A673 (cell line): Measurements from ENCODE around the gene EFTUD2. TPM values are rescaled to one million over a fixed set of nuclear protein-coding genes. Genes with fewer than 3 reads are reported as not detected.

Experiments used
- BruUV-seq: library from RNA; stranded (reverse); fragments of 400-500 nt; replicated peaks from 2 replicates; lab custom pipeline; 2021; lab: Mats Ljungman, UMichigan
- CTCF ChIA-PET: fragments of 300-600 bp; sonication (Branson Sonifier 250); formaldehyde crosslinking; loops from one replicate; lab custom pipeline; 2022; ENCODE audit warnings: antibody characterized with exemption; lab: Charles Lee
- POLR2A ChIA-PET: fragments of 300-600 bp; sonication (Branson Sonifier 250); formaldehyde crosslinking; loops from one replicate; lab custom pipeline; 2022; ENCODE audit warnings: antibody characterized with exemption; ENCODE audit not compliant: low non-redundant PET; lab: Charles Lee
- DNase-seq: peaks from one replicate; pipeline ENCODE4 v3.0.0-alpha.2; 2015; ENCODE audit warnings: low spot score
- H3K27ac ChIP-seq: fragments of 200-600 bp; sonication (generic); 2 replicates; pipeline ENCODE4 v1.5.1; 2016; ENCODE audit warnings: mixed run types, low read depth, mild to moderate bottlenecking, mixed read lengths, antibody characterized with exemption, low read length; ENCODE audit not compliant: poor library complexity, severe bottlenecking
- H3K27me3 ChIP-seq: fragments of 200-600 bp; sonication (generic); replicated peaks from 2 replicates; pipeline ENCODE4 v1.6.1; 2017; ENCODE audit warnings: mixed run types, low read depth, mild to moderate bottlenecking, mixed read lengths, antibody characterized with exemption, low read length; ENCODE audit not compliant: insufficient read depth, poor library complexity
- H3K36me3 ChIP-seq: fragments of 200-600 bp; sonication (generic); 2 replicates; pipeline ENCODE4 v1.6.1; 2016; ENCODE audit warnings: mixed run types, mild to moderate bottlenecking, mixed read lengths, antibody characterized with exemption, low read length; ENCODE audit not compliant: insufficient read depth, poor library complexity, severe bottlenecking
- H3K4me1 ChIP-seq: fragments of 200-600 bp; sonication (generic); 2 replicates; pipeline ENCODE4 v1.6.1; 2017; ENCODE audit warnings: mixed run types, mild to moderate bottlenecking, mixed read lengths, antibody characterized with exemption, low read length; ENCODE audit not compliant: insufficient read depth, poor library complexity, severe bottlenecking
- H3K4me3 ChIP-seq: fragments of 200-600 bp; sonication (generic); 2 replicates; pipeline ENCODE4 v1.5.1; 2016; ENCODE audit warnings: low read depth, mixed run types, mild to moderate bottlenecking, mixed read lengths, low read length; ENCODE audit not compliant: poor library complexity, severe bottlenecking
- H3K9me3 ChIP-seq: fragments of 200-600 bp; sonication (generic); 2 replicates; pipeline ENCODE4 v1.6.1; 2016; ENCODE audit warnings: mixed run types, low read depth, mild to moderate bottlenecking, mixed read lengths, antibody characterized with exemption, low read length; ENCODE audit not compliant: poor library complexity, severe bottlenecking
- EZH2 ChIP-seq: fragments of 200-600 bp; sonication (generic); IDR thresholded peaks from 2 replicates; pipeline ENCODE4 v1.6.1; 2017; ENCODE audit warnings: borderline replicate concordance, low read depth, mild to moderate bottlenecking, mixed read lengths, antibody characterized with exemption, low read length; ENCODE audit not compliant: poor library complexity, severe bottlenecking
- intact Hi-C: fragments of 100-400 bp; cut with micrococcal nuclease; formaldehyde crosslinking; loops from one replicate; pipeline ENCODE4 v1.10.0; 2022; ENCODE audit not compliant: unreplicated experiment
- total RNA-seq: library from RNA; stranded (reverse); gene quantifications from 2 replicates; pipeline ENCODE4 v1.2.3, GENCODE V29; 2021
- TF ChIP-seq, protein P1 (sequence below): fragments of 300-800, 200-600 bp; sonication (generic); conservative IDR thresholded peaks from 2 replicates; pipeline ENCODE4 v1.5.1; 2017; ENCODE audit warnings: low read depth, mild to moderate bottlenecking, antibody characterized with exemption, low read length, moderate library complexity, mixed read lengths

EFTUD2 gene
- total RNA-seq, 1 experiment from 2014 or later, result 144 TPM

DNA sequence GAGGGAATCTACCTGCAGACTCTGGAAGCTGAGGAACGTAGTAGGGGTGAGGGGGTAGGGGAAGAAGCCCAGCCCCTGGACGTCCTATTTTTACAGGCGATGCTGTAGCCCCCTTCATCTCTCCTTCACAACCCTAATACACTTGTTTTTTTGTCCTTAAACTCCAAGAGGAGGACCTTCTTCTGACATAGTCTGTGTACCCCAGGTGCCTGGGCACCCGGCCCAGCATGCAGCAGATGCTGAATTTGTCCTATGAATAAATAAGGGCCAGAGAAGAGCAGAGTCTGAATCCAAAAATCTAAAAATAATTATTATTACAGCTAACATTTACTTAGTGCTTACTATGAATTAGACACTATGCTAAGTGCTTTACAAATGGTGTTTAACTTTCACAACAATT is 43.2 kb upstream of the EFTUD2 start:
- intact Hi-C loops, result no loop called here
- no peak overlapping the region for H3K4me3 ChIP-seq
- H3K36me3 ChIP-seq, result peaks cover 23% of the 10 kb centered on the region
- H3K9me3 ChIP-seq, result no peaks in the 10 kb centered on the region
- ChIA-PET POLR2A (no interaction called here), CTCF (no interaction called here)
- no TSS peak for BruUV-seq
- H3K4me1 ChIP-seq, result no peaks in the 10 kb centered on the region
- H3K27ac ChIP-seq, result no peak overlapping the region
- no peaks in the 10 kb centered on the region for H3K27me3 ChIP-seq
- no peak for DNase-seq
- TF ChIP-seq, protein P1, sequence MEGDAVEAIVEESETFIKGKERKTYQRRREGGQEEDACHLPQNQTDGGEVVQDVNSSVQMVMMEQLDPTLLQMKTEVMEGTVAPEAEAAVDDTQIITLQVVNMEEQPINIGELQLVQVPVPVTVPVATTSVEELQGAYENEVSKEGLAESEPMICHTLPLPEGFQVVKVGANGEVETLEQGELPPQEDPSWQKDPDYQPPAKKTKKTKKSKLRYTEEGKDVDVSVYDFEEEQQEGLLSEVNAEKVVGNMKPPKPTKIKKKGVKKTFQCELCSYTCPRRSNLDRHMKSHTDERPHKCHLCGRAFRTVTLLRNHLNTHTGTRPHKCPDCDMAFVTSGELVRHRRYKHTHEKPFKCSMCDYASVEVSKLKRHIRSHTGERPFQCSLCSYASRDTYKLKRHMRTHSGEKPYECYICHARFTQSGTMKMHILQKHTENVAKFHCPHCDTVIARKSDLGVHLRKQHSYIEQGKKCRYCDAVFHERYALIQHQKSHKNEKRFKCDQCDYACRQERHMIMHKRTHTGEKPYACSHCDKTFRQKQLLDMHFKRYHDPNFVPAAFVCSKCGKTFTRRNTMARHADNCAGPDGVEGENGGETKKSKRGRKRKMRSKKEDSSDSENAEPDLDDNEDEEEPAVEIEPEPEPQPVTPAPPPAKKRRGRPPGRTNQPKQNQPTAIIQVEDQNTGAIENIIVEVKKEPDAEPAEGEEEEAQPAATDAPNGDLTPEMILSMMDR, result no peak
- TF ChIP-seq EZH2, result no peak

DNA sequence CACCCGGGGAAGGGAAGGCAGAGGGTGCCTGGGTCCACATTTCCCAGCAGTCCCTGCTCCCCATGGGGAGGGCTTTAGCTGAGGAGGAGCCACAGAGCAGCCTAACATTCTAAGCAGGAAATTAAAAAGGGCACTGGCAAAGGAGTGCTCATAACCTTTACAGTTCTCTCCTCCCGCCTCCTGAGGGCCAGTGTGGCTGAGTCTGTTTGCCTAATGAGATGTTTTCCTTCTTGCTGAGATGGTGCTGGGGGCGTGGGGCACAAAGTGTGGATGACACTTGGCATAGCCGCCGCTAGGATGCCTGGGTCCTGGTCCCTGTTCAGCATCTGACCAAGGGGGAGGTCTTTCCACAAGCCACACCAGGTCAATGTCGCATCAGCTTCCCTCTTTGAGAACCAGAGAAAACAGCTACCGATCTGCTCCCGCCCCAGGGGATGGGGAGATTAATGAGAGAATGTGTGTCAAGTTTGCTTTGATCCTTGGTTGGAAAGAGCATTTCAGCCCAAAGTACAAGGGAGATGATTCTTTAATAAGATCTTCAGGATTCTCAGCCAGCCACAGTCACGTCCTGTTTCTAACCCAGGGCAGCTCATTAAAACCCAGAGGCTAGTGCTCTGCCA is 42.6 kb upstream of the EFTUD2 start:
- no peak for TF ChIP-seq EZH2
- TF ChIP-seq, protein P1, result no peak
- Histone ChIP-seq H3K27me3 (no peaks in the 10 kb centered on the region), H3K27ac (no peak overlapping the region), H3K36me3 (peaks cover 24% of the 10 kb centered on the region), H3K9me3 (no peaks in the 10 kb centered on the region), H3K4me1 (no peaks in the 10 kb centered on the region), H3K4me3 (no peak overlapping the region)
- no TSS peak for BruUV-seq
- ChIA-PET CTCF (no interaction called here), POLR2A (no interaction called here)
- no peak for DNase-seq
- intact Hi-C loops, result no loop called here

DNA sequence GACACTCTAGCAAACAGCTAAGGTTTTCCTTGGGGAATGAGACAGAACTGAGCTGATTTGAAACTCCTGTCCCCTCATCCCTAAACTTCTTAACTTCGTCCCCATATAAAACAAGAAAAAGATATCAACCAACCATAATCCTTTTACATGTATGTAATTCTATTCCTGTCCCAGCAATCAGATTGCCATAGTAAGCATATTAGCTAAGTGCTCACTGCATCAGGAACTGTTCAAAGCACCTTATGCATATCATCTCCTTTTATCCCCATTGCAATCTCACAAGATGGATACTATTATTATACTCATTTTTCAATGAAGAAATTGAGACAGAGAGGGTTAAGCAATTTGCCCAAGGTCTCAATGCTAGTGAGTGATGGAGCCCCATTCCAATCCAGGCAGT is 41.5 kb upstream of the EFTUD2 start:
- DNase-seq, result no peak
- ChIA-PET CTCF (no interaction called here), POLR2A (interaction anchor here (0.6 kb wide), 1 partner anchor 11 kb away, joined by 3 read pairs; no protein-coding TSS in a partner anchor)
- Histone ChIP-seq H3K4me1 (no peaks in the 10 kb centered on the region), H3K36me3 (peaks cover 21% of the 10 kb centered on the region), H3K4me3 (no peak overlapping the region), H3K27ac (no peak overlapping the region), H3K9me3 (no peaks in the 10 kb centered on the region), H3K27me3 (no peaks in the 10 kb centered on the region)
- no peak for TF ChIP-seq EZH2
- TF ChIP-seq, protein P1, result no peak
- intact Hi-C loops, result no loop called here
- BruUV-seq, result no TSS peak
